ENCODE measurements around the gene MED22.
"Not testable (repeated sequence)": the region's sequence is repeated elsewhere in the genome, so short reads cannot be mapped to it uniquely, and the experiment has no call there.

MED22 gene

DNA sequence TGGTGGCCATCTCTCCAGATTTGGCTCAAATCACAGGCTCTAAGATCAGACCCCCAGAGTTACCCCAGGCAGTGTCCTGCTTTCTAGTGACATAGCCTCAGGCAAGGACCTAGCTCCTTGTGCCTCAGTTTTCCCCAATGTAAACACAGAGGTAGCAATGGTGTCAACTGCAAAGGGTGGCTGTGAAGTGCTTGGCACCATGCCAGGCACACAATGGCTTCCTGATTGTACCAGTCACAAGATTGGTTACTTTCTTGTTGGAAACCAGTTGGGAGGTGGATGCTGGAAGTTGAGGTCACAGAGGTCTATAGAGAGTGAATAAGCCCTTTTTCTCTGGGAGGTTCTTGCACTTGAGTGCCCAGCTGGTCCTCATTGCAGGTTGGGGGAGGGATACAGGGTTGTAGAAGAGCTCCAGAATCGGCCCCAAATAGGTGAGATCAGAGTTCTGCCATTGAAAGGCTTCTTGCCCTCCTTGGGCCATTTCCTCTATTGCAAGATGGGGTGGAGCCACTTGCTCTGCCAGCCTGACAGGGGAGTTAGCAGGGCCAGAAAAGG is 30.6 kb upstream of the MED22 start:
- TF ChIP-seq, protein P1, sequence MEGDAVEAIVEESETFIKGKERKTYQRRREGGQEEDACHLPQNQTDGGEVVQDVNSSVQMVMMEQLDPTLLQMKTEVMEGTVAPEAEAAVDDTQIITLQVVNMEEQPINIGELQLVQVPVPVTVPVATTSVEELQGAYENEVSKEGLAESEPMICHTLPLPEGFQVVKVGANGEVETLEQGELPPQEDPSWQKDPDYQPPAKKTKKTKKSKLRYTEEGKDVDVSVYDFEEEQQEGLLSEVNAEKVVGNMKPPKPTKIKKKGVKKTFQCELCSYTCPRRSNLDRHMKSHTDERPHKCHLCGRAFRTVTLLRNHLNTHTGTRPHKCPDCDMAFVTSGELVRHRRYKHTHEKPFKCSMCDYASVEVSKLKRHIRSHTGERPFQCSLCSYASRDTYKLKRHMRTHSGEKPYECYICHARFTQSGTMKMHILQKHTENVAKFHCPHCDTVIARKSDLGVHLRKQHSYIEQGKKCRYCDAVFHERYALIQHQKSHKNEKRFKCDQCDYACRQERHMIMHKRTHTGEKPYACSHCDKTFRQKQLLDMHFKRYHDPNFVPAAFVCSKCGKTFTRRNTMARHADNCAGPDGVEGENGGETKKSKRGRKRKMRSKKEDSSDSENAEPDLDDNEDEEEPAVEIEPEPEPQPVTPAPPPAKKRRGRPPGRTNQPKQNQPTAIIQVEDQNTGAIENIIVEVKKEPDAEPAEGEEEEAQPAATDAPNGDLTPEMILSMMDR (IDR thresholded peaks at IDR 0.05) = no peak
- H3K9me3 Mint-ChIP-seq = peaks cover 18% of the 10 kb centered on the region
- no peak overlapping the region for H3K4me3 Mint-ChIP-seq
- peaks cover 5% of the 10 kb centered on the region for H3K27me3 Mint-ChIP-seq (ENCODE audit: low read depth, poor library complexity)
- no peaks in the 10 kb centered on the region for H3K36me3 Mint-ChIP-seq (ENCODE audit: low read depth)
- DNase-seq = no peak
- H3K4me1 Mint-ChIP-seq = peaks cover 21% of the 10 kb centered on the region
- no peak overlapping the region for H3K27ac Mint-ChIP-seq

DNA sequence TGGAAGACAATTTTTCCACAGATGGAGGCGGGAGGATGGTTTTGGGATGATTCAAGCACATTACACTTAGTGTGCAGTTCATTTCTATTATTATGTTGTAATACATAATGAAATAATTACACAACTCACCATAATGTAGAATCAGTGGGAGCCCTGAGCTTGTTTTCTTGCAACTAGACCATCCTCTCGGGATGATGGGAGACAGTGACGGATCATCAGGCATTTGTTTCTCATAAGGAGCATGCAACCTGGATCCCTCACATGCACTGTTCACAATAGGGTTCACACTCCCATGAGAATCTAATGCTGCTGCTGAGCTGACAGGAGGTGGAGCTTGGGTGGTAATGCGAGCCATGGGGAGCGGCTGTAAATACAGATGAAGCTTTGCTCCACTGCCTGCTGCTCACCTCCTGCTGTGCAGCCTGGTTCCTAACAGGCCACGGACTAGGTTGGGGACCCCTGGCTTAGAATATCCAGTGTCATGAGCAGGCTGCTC is 29.8 kb upstream of the MED22 start:
- Mint-ChIP-seq H3K9me3 (peaks cover 18% of the 10 kb centered on the region), H3K36me3 (ENCODE audit: low read depth) (no peaks in the 10 kb centered on the region), H3K27ac (no peak overlapping the region), H3K4me1 (peaks cover 26% of the 10 kb centered on the region), H3K4me3 (no peak overlapping the region), H3K27me3 (ENCODE audit: low read depth, poor library complexity) (peaks cover 5% of the 10 kb centered on the region)
- TF ChIP-seq, protein P1 (IDR thresholded peaks at IDR 0.05) = no peak
- DNase-seq = no peak

DNA sequence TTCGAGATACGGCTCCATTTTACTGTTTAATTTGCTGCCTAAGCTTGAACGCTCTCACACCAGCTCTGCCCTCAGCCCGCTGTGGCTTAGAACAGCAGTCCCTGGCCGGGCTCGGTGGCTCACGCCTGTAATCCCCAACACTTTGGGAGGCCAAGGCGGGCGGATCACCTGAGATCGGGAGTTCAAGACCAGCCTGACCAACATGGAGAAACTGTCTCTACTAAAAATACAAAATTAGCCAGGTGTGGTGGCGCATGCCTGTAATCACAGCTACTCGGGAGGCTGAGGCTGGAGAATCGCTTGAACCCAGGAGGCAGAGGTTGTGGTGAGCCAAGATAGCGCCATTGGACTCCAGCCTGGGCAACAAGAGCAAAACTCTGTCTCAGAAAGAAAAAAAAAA is 29.3 kb upstream of the MED22 start:
- not testable (repeated sequence) for H3K27ac Mint-ChIP-seq; H3K27me3 Mint-ChIP-seq (ENCODE audit: low read depth, poor library complexity); DNase-seq; H3K36me3 Mint-ChIP-seq (ENCODE audit: low read depth)
- Mint-ChIP-seq H3K4me1 (peaks cover 31% of the 10 kb centered on the region), H3K9me3 (peaks cover 18% of the 10 kb centered on the region), H3K4me3 (peak overlapping the region; percentile 52)

DNA sequence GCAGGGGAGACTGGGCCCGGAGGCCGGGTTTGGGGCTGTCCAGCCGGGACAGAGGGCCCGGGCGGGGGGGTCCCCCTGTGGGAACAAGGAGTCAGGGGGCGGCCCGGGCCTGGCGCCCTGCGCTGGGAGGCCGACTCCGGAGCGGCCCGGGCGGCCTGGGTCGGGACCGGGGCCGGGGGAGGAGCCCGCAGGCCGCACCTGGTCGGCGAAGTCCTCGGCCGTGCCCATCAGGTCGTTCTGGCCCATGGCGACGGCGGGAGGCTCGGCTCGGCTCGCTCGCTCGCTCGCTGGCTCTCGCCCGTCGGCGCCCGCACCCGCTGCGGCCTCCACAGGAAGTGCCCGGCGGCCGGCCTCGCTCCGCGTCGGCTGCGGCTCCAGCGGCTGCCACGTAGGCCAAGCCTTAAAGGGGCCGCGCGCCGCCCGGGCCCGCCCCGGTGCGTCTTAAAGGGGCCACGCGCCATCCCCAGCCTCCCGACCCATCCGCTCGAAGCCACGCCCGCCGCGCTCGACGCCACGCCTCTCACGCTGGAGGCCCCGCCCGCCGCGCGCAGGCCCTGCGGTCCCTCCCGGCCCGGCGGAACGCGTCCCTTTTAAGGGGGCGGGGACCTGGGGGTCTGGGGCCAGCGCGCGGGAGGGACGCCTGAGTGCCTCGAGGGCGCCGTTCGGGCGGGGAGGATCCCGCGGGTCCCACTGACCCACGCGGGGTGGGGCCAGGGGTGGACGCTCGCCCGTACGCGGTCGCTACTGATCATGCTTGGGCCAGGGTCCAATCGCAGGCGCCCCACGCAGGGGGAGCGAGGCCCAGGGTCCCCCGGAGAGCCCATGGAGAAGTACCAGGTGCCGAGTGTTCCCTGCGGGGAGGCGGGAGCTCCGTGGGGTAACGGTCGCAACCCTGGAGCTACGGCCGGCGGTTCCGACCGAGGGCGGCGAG is 28.1 kb upstream of the MED22 start, which contains the start of the genes STKLD1 and SURF4:
Gene STKLD1 (plus strand): TSS at position 643 of the 931 bp plus-strand sequence. CDS start 108 bp downstream, at position 751.
Gene SURF4 (minus strand): TSS at position 337 of the 931 bp plus-strand sequence. CDS start 91 bp downstream, at position 246.
- peaks cover 5% of the 10 kb centered on the region for H3K27me3 Mint-ChIP-seq (ENCODE audit: low read depth, poor library complexity)
- peak within 1 kb of the TSS; percentile 98 for H3K27ac Mint-ChIP-seq
- no peaks in the 10 kb centered on the region for H3K36me3 Mint-ChIP-seq (ENCODE audit: low read depth)
- H3K9me3 Mint-ChIP-seq = peaks cover 18% of the 10 kb centered on the region
- DNase-seq = peak; percentile 98
- peak within 1 kb of the TSS; percentile 97 for H3K4me3 Mint-ChIP-seq
- peaks cover 44% of the 10 kb centered on the region for H3K4me1 Mint-ChIP-seq
- TF ChIP-seq, protein P1 (IDR thresholded peaks at IDR 0.05) = no peak

DNA sequence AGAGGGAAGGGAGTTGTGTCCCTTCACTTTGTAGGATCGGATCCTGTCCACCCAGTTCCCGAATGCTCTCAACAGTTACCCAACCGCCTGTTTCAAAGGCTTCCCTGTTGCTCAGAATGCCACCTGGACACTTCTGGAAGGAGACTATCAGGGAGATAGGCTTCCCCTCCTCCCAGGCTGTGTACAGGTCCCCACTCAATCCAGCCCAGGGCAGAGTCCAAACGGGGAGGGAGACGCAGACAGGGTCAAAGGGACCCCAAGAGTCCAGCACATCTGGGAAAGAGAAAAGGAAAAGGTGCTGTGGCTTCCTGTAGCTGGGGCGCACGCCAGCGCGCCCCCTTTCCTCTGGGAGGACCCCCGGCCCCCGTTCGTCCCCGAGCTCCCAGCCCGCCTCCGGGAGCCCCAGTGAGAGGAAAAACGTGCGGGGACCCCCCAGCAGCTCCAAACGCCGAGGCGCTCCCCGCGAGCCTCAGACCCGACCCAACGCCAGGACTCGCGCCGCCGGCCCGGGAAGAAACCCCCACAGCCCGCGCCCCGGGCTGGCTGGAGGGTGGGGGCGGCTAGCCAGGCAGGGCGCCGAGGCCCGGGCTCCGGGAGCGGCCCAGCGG is 27.3 kb upstream of the MED22 start:
- DNase-seq = no peak
- H3K27ac Mint-ChIP-seq = peak overlapping the region; percentile 98
- peaks cover 5% of the 10 kb centered on the region for H3K27me3 Mint-ChIP-seq (ENCODE audit: low read depth, poor library complexity)
- no peaks in the 10 kb centered on the region for H3K36me3 Mint-ChIP-seq (ENCODE audit: low read depth)
- H3K4me3 Mint-ChIP-seq = peak overlapping the region; percentile 97
- peaks cover 18% of the 10 kb centered on the region for H3K9me3 Mint-ChIP-seq
- peaks cover 52% of the 10 kb centered on the region for H3K4me1 Mint-ChIP-seq
- TF ChIP-seq, protein P1 (IDR thresholded peaks at IDR 0.05) = no peak

DNA sequence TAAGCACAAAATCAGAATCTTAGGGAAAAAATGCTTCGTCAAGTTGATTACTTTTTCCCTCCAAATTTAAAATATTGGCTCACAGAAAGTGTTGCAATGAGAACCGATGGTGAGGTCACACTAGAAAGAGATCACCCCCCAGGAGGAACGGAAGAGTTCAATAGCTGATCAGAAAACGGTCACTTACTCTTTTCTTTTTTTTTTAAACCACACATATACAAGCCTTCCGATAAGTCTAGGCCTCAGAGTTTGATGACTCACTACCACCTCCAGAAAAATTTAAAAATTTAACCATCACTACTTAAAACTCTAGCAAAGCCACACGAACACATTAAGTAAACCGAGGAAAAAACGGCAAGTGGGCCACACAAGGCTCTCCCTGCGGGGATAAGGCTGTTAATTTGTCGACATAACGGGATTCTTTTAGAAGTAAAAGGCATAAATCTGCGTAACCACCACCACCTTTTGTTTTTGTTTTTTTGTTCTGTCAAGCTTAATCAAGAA is 26.7 kb upstream of the MED22 start:
- Mint-ChIP-seq H3K36me3 (ENCODE audit: low read depth) (no peaks in the 10 kb centered on the region), H3K9me3 (peaks cover 18% of the 10 kb centered on the region), H3K27me3 (ENCODE audit: low read depth, poor library complexity) (peaks cover 5% of the 10 kb centered on the region), H3K4me1 (peaks cover 57% of the 10 kb centered on the region), H3K27ac (peak overlapping the region; percentile 98), H3K4me3 (peak overlapping the region; percentile 97)
- DNase-seq = no peak
- TF ChIP-seq, protein P1 (IDR thresholded peaks at IDR 0.05) = no peak

All from nephron progenitor cell (in vitro differentiated cells).